WTC11 (cell line): ENCODE results near the gene ADGRL1. TPM values are rescaled to one million over a fixed set of nuclear protein-coding genes. Genes with fewer than 3 reads are reported as not detected.

Experiments
- ATAC-seq: fragments of 200-7000 bp; cut with Tn5 transposase; 2 replicates; pipeline ENCODE4 v1.10.0; 2021; ENCODE audit warnings: mild to moderate bottlenecking, moderate library complexity
- CTCF ChIA-PET: fragments of 300-600 bp; sonication (Branson Sonifier 250); formaldehyde crosslinking; loops from one replicate; lab custom pipeline; 2021; ENCODE audit warnings: antibody characterized with exemption; lab: Charles Lee
- POLR2A ChIA-PET: fragments of 350-600 bp; sonication (Branson Sonifier 250); formaldehyde crosslinking; loops from one replicate; lab custom pipeline; 2021; ENCODE audit warnings: antibody characterized with exemption; lab: Charles Lee
- DNase-seq: peaks from one replicate; pipeline ENCODE4 v3.0.0; 2021; ENCODE audit warnings: low spot score
- H3K27ac Mint-ChIP-seq: 2 replicates; pipeline ENCODE4 v1.8.0; 2021; ENCODE audit warnings: mixed read lengths
- H3K27me3 Mint-ChIP-seq: 2 replicates; pipeline ENCODE4 v1.8.0; 2021; ENCODE audit warnings: low read depth, mild to moderate bottlenecking, moderate library complexity, mixed read lengths
- H3K36me3 Mint-ChIP-seq: 2 replicates; pipeline ENCODE4 v1.8.0; 2021; ENCODE audit warnings: mixed read lengths
- H3K4me1 Mint-ChIP-seq: 2 replicates; pipeline ENCODE4 v1.8.0; 2022; ENCODE audit warnings: mixed read lengths
- H3K4me3 Mint-ChIP-seq: 2 replicates; pipeline ENCODE4 v1.8.0; 2021; ENCODE audit warnings: mild to moderate bottlenecking, moderate library complexity, mixed read lengths
- H3K9me3 Mint-ChIP-seq: 2 replicates; pipeline ENCODE4 v1.8.0; 2021; ENCODE audit warnings: mixed read lengths
- JUN ChIP-seq: sonication (generic); formaldehyde crosslinking; IDR thresholded peaks from 2 replicates; pipeline ENCODE4 v1.8.0; 2023; ENCODE audit warnings: mild to moderate bottlenecking, missing genetic modification reagents
- MXD4 ChIP-seq: fragments of 250-450 bp; sonication (Bioruptor Pico); IDR thresholded peaks from 2 replicates; pipeline ENCODE4 v1.8.0; 2021; ENCODE audit warnings: mild to moderate bottlenecking, moderate library complexity, borderline replicate concordance
- NR2C2 ChIP-seq: sonication (generic); formaldehyde crosslinking; IDR thresholded peaks from 2 replicates; pipeline ENCODE4 v1.8.0; 2022; ENCODE audit warnings: mild to moderate bottlenecking, missing genetic modification reagents
- NR3C1 ChIP-seq: sonication (generic); formaldehyde crosslinking; conservative IDR thresholded peaks from 2 replicates; pipeline ENCODE4 v1.8.1; 2023; ENCODE audit warnings: low read depth, mild to moderate bottlenecking, missing genetic modification reagents
- RORB ChIP-seq: fragments of 250-450 bp; sonication (Bioruptor Pico); IDR thresholded peaks from 2 replicates; pipeline ENCODE4 v1.9.0; 2021; ENCODE audit warnings: mild to moderate bottlenecking
- TEAD4 ChIP-seq: sonication (generic); formaldehyde crosslinking; IDR thresholded peaks from 2 replicates; pipeline ENCODE4 v1.8.0; 2022; ENCODE audit warnings: mild to moderate bottlenecking, missing genetic modification reagents
- ZNF121 ChIP-seq: sonication (generic); formaldehyde crosslinking; IDR thresholded peaks from 2 replicates; pipeline ENCODE4 v1.8.0; 2023; ENCODE audit warnings: missing genetic modification reagents
- total RNA-seq: library from RNA; stranded (reverse); gene quantifications from 3 replicates; pipeline ENCODE4 v1.2.3, GENCODE V29; 2021
- TF ChIP-seq, protein P1 (sequence below): sonication (generic); formaldehyde crosslinking; IDR thresholded peaks from 2 replicates; pipeline ENCODE4 v1.8.1; 2023; ENCODE audit warnings: mild to moderate bottlenecking, missing genetic modification reagents
- TF ChIP-seq, protein P2 (sequence below): sonication (generic); formaldehyde crosslinking; IDR thresholded peaks from 2 replicates; pipeline ENCODE4 v1.8.0; 2022; ENCODE audit warnings: missing genetic modification reagents
- TF ChIP-seq, protein P3 (sequence below): fragments of 250-450 bp; sonication (Bioruptor Pico); IDR thresholded peaks from 2 replicates; pipeline ENCODE4 v1.9.0; 2021; ENCODE audit warnings: mild to moderate bottlenecking
- TF ChIP-seq, protein P4 (sequence below): fragments of 250-450 bp; sonication (Bioruptor Pico); IDR thresholded peaks from 2 replicates; pipeline ENCODE4 v2.1.2; 2022; ENCODE audit warnings: mild to moderate bottlenecking, moderate library complexity
- TF ChIP-seq, protein P5 (sequence below): sonication (generic); formaldehyde crosslinking; IDR thresholded peaks from 2 replicates; pipeline ENCODE4 v1.8.0; 2023; ENCODE audit warnings: missing genetic modification reagents, mild to moderate bottlenecking, borderline replicate concordance
- TF ChIP-seq, protein P6 (sequence below): fragments of 250-450 bp; sonication (Bioruptor Pico); IDR thresholded peaks from 2 replicates; pipeline ENCODE4 v1.9.0; 2021; ENCODE audit warnings: moderate library complexity, mild to moderate bottlenecking, inconsistent platforms, borderline replicate concordance
- TF ChIP-seq, protein P7 (sequence below): sonication (generic); formaldehyde crosslinking; conservative IDR thresholded peaks from 2 replicates; pipeline ENCODE4 v1.8.1; 2022; ENCODE audit warnings: mild to moderate bottlenecking, missing genetic modification reagents
- TF ChIP-seq, protein P8 (sequence below): sonication (generic); formaldehyde crosslinking; IDR thresholded peaks from 2 replicates; pipeline ENCODE4 v1.8.1; 2023; ENCODE audit warnings: mild to moderate bottlenecking, moderate library complexity, missing genetic modification reagents
- TF ChIP-seq, protein P9 (sequence below): fragments of 250-450 bp; sonication (Bioruptor Pico); IDR thresholded peaks from 2 replicates; pipeline ENCODE4 v1.9.0; 2021; ENCODE audit warnings: mild to moderate bottlenecking

Gene ADGRL1
- total RNA-seq, 1 experiment from 2014 or later: 128 TPM

DNA sequence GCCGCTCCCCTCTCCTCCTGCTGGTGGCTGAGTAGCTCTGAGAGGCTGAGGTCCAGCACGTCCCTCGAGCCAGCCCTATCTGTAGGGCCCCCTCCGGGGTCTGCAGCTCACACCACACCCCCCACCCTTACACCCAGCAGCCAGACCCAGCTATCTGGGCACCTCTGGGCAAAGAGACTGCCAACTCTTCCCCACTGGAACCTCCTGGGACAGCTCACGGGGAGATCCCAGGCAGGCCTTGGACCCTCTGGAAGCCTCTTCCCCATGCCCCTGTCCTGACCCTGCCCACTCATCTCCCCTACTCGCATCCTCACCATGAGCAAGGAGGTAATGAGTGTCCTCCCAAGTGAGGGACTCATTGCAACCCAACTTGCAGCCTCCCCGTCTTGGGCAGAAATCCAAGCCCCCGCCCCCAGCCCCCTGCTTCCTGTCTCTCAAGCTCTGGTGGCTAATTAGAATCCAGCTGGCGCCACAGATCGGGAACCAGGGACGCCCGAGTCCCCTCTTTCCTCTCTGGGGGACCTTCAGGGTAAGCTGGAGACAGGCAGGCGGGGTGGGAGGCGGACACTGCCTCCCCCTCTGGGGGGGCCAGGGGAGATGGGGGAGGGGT lies 22.1 kb downstream of the ADGRL1 start (continued):
- TF ChIP-seq, protein P1, sequence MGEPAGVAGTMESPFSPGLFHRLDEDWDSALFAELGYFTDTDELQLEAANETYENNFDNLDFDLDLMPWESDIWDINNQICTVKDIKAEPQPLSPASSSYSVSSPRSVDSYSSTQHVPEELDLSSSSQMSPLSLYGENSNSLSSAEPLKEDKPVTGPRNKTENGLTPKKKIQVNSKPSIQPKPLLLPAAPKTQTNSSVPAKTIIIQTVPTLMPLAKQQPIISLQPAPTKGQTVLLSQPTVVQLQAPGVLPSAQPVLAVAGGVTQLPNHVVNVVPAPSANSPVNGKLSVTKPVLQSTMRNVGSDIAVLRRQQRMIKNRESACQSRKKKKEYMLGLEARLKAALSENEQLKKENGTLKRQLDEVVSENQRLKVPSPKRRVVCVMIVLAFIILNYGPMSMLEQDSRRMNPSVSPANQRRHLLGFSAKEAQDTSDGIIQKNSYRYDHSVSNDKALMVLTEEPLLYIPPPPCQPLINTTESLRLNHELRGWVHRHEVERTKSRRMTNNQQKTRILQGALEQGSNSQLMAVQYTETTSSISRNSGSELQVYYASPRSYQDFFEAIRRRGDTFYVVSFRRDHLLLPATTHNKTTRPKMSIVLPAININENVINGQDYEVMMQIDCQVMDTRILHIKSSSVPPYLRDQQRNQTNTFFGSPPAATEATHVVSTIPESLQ (CRISPR knock-in tag): no peak
- TF ChIP-seq, protein P2, sequence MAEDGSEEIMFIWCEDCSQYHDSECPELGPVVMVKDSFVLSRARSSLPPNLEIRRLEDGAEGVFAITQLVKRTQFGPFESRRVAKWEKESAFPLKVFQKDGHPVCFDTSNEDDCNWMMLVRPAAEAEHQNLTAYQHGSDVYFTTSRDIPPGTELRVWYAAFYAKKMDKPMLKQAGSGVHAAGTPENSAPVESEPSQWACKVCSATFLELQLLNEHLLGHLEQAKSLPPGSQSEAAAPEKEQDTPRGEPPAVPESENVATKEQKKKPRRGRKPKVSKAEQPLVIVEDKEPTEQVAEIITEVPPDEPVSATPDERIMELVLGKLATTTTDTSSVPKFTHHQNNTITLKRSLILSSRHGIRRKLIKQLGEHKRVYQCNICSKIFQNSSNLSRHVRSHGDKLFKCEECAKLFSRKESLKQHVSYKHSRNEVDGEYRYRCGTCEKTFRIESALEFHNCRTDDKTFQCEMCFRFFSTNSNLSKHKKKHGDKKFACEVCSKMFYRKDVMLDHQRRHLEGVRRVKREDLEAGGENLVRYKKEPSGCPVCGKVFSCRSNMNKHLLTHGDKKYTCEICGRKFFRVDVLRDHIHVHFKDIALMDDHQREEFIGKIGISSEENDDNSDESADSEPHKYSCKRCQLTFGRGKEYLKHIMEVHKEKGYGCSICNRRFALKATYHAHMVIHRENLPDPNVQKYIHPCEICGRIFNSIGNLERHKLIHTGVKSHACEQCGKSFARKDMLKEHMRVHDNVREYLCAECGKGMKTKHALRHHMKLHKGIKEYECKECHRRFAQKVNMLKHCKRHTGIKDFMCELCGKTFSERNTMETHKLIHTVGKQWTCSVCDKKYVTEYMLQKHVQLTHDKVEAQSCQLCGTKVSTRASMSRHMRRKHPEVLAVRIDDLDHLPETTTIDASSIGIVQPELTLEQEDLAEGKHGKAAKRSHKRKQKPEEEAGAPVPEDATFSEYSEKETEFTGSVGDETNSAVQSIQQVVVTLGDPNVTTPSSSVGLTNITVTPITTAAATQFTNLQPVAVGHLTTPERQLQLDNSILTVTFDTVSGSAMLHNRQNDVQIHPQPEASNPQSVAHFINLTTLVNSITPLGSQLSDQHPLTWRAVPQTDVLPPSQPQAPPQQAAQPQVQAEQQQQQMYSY: no peak
- TF ChIP-seq, protein P3, sequence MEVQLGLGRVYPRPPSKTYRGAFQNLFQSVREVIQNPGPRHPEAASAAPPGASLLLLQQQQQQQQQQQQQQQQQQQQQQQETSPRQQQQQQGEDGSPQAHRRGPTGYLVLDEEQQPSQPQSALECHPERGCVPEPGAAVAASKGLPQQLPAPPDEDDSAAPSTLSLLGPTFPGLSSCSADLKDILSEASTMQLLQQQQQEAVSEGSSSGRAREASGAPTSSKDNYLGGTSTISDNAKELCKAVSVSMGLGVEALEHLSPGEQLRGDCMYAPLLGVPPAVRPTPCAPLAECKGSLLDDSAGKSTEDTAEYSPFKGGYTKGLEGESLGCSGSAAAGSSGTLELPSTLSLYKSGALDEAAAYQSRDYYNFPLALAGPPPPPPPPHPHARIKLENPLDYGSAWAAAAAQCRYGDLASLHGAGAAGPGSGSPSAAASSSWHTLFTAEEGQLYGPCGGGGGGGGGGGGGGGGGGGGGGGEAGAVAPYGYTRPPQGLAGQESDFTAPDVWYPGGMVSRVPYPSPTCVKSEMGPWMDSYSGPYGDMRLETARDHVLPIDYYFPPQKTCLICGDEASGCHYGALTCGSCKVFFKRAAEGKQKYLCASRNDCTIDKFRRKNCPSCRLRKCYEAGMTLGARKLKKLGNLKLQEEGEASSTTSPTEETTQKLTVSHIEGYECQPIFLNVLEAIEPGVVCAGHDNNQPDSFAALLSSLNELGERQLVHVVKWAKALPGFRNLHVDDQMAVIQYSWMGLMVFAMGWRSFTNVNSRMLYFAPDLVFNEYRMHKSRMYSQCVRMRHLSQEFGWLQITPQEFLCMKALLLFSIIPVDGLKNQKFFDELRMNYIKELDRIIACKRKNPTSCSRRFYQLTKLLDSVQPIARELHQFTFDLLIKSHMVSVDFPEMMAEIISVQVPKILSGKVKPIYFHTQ (CRISPR knock-in tag): no peak
- TF ChIP-seq NR3C1: no peak
- TF ChIP-seq, all 79 proteins: peak for 0

DNA sequence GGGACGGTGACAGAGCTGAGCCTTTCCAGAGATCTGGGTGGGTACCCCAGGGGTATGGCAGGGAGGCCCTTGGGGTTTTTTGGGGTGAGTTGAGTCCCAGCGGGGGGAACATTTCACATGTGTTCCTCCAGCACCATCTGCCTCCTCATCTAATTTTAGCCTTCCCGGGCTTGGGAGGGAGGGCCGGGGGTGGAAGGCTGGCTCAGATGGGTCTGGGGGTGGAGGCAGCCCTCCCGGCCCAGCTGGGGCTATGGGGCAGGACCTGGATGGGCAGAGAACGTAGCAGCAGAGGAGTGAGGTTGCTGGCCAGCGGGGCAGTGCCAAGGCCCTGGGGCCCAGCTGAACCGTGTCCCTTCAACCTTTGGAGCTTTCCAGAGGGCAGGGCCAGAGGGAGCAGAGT lies 23.5 kb downstream of the ADGRL1 start:
- Mint-ChIP-seq H3K27me3 (no peaks in the 10 kb centered on the region), H3K36me3 (peaks cover 3% of the 10 kb centered on the region)
- CTCF ChIA-PET: no interaction called here
- TF ChIP-seq, protein P4, sequence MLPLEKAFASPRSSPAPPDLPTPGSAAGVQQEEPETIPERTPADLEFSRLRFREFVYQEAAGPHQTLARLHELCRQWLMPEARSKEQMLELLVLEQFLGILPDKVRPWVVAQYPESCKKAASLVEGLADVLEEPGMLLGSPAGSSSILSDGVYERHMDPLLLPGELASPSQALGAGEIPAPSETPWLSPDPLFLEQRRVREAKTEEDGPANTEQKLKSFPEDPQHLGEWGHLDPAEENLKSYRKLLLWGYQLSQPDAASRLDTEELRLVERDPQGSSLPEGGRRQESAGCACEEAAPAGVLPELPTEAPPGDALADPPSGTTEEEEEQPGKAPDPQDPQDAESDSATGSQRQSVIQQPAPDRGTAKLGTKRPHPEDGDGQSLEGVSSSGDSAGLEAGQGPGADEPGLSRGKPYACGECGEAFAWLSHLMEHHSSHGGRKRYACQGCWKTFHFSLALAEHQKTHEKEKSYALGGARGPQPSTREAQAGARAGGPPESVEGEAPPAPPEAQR: no peak
- TF ChIP-seq, protein P5, sequence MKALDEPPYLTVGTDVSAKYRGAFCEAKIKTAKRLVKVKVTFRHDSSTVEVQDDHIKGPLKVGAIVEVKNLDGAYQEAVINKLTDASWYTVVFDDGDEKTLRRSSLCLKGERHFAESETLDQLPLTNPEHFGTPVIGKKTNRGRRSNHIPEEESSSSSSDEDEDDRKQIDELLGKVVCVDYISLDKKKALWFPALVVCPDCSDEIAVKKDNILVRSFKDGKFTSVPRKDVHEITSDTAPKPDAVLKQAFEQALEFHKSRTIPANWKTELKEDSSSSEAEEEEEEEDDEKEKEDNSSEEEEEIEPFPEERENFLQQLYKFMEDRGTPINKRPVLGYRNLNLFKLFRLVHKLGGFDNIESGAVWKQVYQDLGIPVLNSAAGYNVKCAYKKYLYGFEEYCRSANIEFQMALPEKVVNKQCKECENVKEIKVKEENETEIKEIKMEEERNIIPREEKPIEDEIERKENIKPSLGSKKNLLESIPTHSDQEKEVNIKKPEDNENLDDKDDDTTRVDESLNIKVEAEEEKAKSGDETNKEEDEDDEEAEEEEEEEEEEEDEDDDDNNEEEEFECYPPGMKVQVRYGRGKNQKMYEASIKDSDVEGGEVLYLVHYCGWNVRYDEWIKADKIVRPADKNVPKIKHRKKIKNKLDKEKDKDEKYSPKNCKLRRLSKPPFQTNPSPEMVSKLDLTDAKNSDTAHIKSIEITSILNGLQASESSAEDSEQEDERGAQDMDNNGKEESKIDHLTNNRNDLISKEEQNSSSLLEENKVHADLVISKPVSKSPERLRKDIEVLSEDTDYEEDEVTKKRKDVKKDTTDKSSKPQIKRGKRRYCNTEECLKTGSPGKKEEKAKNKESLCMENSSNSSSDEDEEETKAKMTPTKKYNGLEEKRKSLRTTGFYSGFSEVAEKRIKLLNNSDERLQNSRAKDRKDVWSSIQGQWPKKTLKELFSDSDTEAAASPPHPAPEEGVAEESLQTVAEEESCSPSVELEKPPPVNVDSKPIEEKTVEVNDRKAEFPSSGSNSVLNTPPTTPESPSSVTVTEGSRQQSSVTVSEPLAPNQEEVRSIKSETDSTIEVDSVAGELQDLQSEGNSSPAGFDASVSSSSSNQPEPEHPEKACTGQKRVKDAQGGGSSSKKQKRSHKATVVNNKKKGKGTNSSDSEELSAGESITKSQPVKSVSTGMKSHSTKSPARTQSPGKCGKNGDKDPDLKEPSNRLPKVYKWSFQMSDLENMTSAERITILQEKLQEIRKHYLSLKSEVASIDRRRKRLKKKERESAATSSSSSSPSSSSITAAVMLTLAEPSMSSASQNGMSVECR (CRISPR knock-in tag): no peak
- TF ChIP-seq MXD4 (CRISPR knock-in tag) (no peak), JUN (CRISPR knock-in tag) (no peak), RORB (CRISPR knock-in tag) (no peak), ZNF121 (no peak), TEAD4 (no peak), NR2C2 (CRISPR knock-in tag) (no peak)
- TF ChIP-seq, protein P6, sequence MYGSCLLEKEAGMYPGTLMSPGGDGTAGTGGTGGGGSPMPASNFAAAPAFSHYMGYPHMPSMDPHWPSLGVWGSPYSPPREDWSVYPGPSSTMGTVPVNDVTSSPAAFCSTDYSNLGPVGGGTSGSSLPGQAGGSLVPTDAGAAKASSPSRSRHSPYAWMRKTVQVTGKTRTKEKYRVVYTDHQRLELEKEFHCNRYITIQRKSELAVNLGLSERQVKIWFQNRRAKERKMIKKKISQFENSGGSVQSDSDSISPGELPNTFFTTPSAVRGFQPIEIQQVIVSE (CRISPR knock-in tag): no peak
- TF ChIP-seq, protein P7, sequence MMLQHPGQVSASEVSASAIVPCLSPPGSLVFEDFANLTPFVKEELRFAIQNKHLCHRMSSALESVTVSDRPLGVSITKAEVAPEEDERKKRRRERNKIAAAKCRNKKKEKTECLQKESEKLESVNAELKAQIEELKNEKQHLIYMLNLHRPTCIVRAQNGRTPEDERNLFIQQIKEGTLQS (CRISPR knock-in tag): no peak
- TF ChIP-seq, protein P8, sequence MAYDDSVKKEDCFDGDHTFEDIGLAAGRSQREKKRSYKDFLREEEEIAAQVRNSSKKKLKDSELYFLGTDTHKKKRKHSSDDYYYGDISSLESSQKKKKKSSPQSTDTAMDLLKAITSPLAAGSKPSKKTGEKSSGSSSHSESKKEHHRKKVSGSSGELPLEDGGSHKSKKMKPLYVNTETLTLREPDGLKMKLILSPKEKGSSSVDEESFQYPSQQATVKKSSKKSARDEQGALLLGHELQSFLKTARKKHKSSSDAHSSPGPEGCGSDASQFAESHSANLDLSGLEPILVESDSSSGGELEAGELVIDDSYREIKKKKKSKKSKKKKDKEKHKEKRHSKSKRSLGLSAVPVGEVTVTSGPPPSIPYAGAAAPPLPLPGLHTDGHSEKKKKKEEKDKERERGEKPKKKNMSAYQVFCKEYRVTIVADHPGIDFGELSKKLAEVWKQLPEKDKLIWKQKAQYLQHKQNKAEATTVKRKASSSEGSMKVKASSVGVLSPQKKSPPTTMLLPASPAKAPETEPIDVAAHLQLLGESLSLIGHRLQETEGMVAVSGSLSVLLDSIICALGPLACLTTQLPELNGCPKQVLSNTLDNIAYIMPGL: no peak
- TF ChIP-seq, protein P9, sequence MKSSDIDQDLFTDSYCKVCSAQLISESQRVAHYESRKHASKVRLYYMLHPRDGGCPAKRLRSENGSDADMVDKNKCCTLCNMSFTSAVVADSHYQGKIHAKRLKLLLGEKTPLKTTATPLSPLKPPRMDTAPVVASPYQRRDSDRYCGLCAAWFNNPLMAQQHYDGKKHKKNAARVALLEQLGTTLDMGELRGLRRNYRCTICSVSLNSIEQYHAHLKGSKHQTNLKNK: no peak

More for the DNA sequence above, 23.5 kb downstream of the ADGRL1 start:
- DNase-seq: no peak
- ATAC-seq: no peak
- Mint-ChIP-seq H3K4me1 (peaks cover 5% of the 10 kb centered on the region), H3K27ac (no peak overlapping the region), H3K4me3 (no peak overlapping the region), H3K9me3 (no peaks in the 10 kb centered on the region)
- POLR2A ChIA-PET: no interaction called here
